ENCODE measurements around the gene GPC5. TPM values are rescaled to one million over a fixed set of nuclear protein-coding genes. Genes with fewer than 3 reads are reported as not detected.

The GPC5 gene
- total RNA-seq, 2 donors from 2014 or later = 0.22 to 0.51 TPM

DNA sequence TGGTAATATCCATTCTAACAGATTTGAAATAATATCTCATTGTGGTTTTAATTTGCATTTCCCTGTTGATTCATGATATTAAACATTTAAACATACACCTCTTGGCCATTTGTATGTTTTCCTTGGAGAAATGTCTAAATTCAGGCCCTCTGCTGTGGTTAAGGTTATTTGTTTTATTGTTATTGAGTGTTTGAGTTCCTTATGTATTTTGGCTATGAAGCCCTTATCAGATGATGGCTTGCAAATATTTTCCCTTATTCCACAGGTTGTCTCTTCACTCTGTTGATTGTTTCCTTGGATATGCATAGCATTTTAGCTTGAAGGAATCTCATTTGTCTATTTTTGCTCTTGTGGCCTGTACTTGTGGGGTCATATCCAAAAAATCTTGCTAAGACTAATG lies 303.6 kb downstream of the GPC5 start:
- Histone ChIP-seq H3K4me3 (ENCODE audit: low read length) (no peak overlapping the region), H3K9ac (ENCODE audit: extremely low read depth, low read length, poor library complexity, severe bottlenecking) (no peak overlapping the region), H3K27me3 (ENCODE audit: control insufficient read depth, insufficient read depth, low read length, poor library complexity, severe bottlenecking) (no peaks in the 10 kb centered on the region), H3K36me3 (ENCODE audit: control insufficient read depth, insufficient read depth, low read length) (no peaks in the 10 kb centered on the region), H3K4me1 (ENCODE audit: control insufficient read depth, insufficient read depth, low read length) (no peaks in the 10 kb centered on the region), H3K9me3 (ENCODE audit: control insufficient read depth, low read length) (no peaks in the 10 kb centered on the region), H3K27ac (ENCODE audit: low read depth, low read length) (no peak overlapping the region)
- H3K36me3 Mint-ChIP-seq (ENCODE audit: low read depth) = no peaks in the 10 kb centered on the region
- H3K4me1 Mint-ChIP-seq = no peaks in the 10 kb centered on the region
- H3K9me3 Mint-ChIP-seq = no peaks in the 10 kb centered on the region
- no peaks in the 10 kb centered on the region for H3K27me3 Mint-ChIP-seq (ENCODE audit: insufficient read depth)
- H3K4me3 Mint-ChIP-seq = no peak overlapping the region
- DNase-seq = no peak
- TF ChIP-seq CTCF (conservative IDR thresholded peaks at IDR 0.05) = no peak
- H3K27ac Mint-ChIP-seq = no peak overlapping the region

DNA sequence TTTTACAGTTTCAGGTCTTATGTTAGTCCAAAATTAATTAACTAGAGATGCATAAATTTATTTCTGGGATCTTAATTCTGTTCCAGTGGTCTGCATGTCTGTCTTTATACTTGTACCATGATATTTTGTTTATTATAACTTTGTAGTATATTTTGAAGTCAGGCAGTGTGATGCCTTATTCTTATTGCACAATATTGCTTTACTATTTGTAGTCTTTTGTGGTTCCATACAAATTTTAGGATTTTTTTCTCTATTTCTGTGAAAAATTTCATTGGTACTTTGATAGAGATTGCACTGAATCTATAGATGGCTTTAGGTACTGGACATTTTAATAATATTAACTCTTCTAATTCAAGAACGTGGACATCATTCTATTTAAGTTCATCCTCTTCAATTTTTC lies 304.0 kb downstream of the GPC5 start:
- TF ChIP-seq CTCF (conservative IDR thresholded peaks at IDR 0.05) = no peak
- 70% methylated on average over 1 of the region's 1 CpG; no CpG with 5 or more reads in 1 of the 2 experiments for WGBS, 2 experiments (ENCODE audit: insufficient coverage in 1 of 2, insufficient read length in 1 of 2)
- no peak overlapping the region for H3K4me3 Mint-ChIP-seq
- no peaks in the 10 kb centered on the region for H3K36me3 Mint-ChIP-seq (ENCODE audit: low read depth)
- no peaks in the 10 kb centered on the region for H3K27me3 Mint-ChIP-seq (ENCODE audit: insufficient read depth)
- no peaks in the 10 kb centered on the region for H3K4me1 Mint-ChIP-seq
- H3K4me3 ChIP-seq (ENCODE audit: low read length) = no peak overlapping the region
- H3K4me1 ChIP-seq (ENCODE audit: control insufficient read depth, insufficient read depth, low read length) = no peaks in the 10 kb centered on the region
- H3K36me3 ChIP-seq (ENCODE audit: control insufficient read depth, insufficient read depth, low read length) = no peaks in the 10 kb centered on the region
- H3K9me3 ChIP-seq (ENCODE audit: control insufficient read depth, low read length) = no peaks in the 10 kb centered on the region
- no peaks in the 10 kb centered on the region for H3K9me3 Mint-ChIP-seq
- H3K27ac Mint-ChIP-seq = no peak overlapping the region
- DNase-seq = no peak
- H3K27ac ChIP-seq (ENCODE audit: low read depth, low read length) = no peak overlapping the region
- H3K27me3 ChIP-seq (ENCODE audit: control insufficient read depth, insufficient read depth, low read length, poor library complexity, severe bottlenecking) = no peaks in the 10 kb centered on the region
- no peak overlapping the region for H3K9ac ChIP-seq (ENCODE audit: extremely low read depth, low read length, poor library complexity, severe bottlenecking)

DNA sequence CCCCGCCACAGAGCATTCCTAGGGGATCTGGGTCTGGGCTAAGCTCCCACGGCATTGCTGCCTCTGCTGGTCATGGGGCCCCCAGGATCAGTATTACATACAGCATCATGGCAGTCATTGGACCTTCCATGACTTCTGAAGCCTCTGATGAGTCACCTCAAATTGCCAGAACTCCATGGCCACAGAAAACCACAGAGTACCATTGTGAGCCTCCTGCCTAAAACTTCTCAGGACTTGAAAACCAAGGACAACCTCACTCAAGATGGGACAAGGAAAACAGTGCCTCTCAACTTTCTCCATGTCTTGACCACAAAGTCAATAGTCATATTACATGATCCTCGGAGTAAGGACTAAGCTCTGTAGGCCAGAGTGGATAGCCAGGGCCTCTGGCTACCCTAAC lies 306.0 kb downstream of the GPC5 start:
- H3K4me1 ChIP-seq (ENCODE audit: control insufficient read depth, insufficient read depth, low read length) = no peaks in the 10 kb centered on the region
- DNase-seq = no peak
- H3K27me3 ChIP-seq (ENCODE audit: control insufficient read depth, insufficient read depth, low read length, poor library complexity, severe bottlenecking) = no peaks in the 10 kb centered on the region
- no peaks in the 10 kb centered on the region for H3K36me3 ChIP-seq (ENCODE audit: control insufficient read depth, insufficient read depth, low read length)
- H3K9me3 ChIP-seq (ENCODE audit: control insufficient read depth, low read length) = no peaks in the 10 kb centered on the region
- TF ChIP-seq CTCF (conservative IDR thresholded peaks at IDR 0.05) = no peak
- Mint-ChIP-seq H3K4me1 (no peaks in the 10 kb centered on the region), H3K36me3 (ENCODE audit: low read depth) (no peaks in the 10 kb centered on the region), H3K4me3 (no peak overlapping the region), H3K27me3 (ENCODE audit: insufficient read depth) (no peaks in the 10 kb centered on the region), H3K9me3 (no peaks in the 10 kb centered on the region), H3K27ac (no peak overlapping the region)
- H3K9ac ChIP-seq (ENCODE audit: extremely low read depth, low read length, poor library complexity, severe bottlenecking) = no peak overlapping the region
- H3K4me3 ChIP-seq (ENCODE audit: low read length) = no peak overlapping the region
- 85% methylated on average over 3 of the region's 3 CpGs; no CpG with 5 or more reads in 1 of the 2 experiments for WGBS, 2 experiments (ENCODE audit: insufficient coverage in 1 of 2, insufficient read length in 1 of 2)
- no peak overlapping the region for H3K27ac ChIP-seq (ENCODE audit: low read depth, low read length)
